Umbilical cord (tissue), 2 donors: Measurements from ENCODE around the gene PRDM11. TPM values are rescaled to one million over a fixed set of nuclear protein-coding genes. Genes with fewer than 3 reads are reported as not detected.

Experiments
- DNase-seq: peaks from one replicate; pipeline ENCODE4 v3.0.0-alpha.2; 2015; ENCODE audit warnings: low spot score
- total RNA-seq: library from RNA; depleted of rRNA; stranded (reverse); fragments of >200 nt; gene quantifications from one replicate; pipeline ENCODE4 v1.2.3, GENCODE V29; 2014; ENCODE audit warnings: low replicate concordance; ENCODE audit not compliant: insufficient read depth

PRDM11 gene
- total RNA-seq, 1 donor from 2014 or later: 14.2 TPM

- no peak for DNase-seq
Observed at GRCh38 chr11:45209000-45209879, 62.8 kb downstream of the PRDM11 start.

GRCh38 chr11:45209891-45210699, 63.7 kb downstream of the PRDM11 start:
- DNase-seq: peak; percentile 96

- DNase-seq: no peak
Observed at GRCh38 chr11:45210846-45211245, 64.4 kb downstream of the PRDM11 start.

DNA sequence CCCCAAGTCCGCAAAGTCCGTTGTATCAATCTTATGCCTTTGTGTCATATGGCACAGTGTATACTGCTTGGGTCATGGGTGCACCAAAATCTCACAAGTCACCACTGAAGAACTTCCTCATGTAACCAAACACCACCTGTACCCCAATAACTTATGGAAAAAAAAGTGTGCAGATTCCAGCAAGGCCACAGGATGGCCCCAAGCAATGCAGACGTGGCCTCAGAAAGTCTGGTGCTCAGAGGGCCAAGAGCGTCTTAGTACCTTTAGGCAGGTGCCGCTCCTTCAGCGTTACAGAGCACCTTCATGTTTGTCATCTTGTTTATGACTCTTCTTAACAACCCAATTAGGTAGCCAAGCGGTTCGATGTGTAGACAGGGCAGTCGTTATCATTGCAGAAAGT, 65.3 kb downstream of the PRDM11 start:
- DNase-seq: no peak

GRCh38 chr11:45212566-45213315, 66.3 kb downstream of the PRDM11 start:
- DNase-seq: no peak

GRCh38 chr11:45213316-45213665, 66.9 kb downstream of the PRDM11 start:
- DNase-seq: no peak

- DNase-seq: no peak
Observed at GRCh38 chr11:45213717-45214116, 67.3 kb downstream of the PRDM11 start.

GRCh38 chr11:45215098-45215865, 68.8 kb downstream of the PRDM11 start:
- DNase-seq: no peak

DNA sequence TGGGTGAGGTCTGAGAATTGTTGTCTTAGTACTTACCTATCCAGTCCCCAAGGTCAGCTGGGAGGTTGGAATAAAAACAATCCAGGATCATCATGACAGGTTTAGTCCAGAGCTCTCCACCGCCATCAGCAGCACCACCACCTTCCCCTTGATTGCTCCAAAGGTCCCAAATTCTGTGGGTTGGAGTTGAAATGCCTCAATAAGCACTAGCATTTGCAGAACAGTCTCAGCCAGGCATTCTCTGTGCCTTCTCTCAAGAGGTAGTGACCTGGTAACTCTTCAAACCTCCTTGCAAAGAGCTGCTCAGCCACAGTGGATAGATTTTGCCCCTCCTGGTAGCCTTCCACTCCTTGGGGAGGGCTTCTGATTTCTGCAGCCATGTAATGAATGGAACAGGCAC, 69.6 kb downstream of the PRDM11 start:
- DNase-seq: no peak

DNA sequence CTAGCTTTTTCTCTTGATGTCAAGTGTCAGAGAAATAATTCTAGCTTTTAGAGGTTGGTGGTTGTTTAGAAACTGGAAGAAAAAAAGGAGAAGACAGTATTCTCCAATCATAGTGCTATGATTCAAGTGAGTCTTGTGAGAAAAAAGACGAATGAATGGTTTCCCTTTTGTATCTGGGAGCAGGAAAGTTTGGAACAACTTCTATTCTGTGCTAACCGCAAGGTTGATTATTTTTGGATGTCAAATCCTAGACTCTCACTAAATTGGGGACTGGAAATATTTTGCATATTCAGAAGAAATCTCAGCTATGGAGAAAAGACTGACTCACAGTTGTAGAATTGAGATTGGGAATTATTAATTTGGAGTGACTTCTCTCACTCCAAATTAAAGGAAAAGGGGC, 70.5 kb downstream of the PRDM11 start:
- no peak for DNase-seq

- no peak for DNase-seq
Observed at GRCh38 chr11:45217991-45218390, 71.6 kb downstream of the PRDM11 start.

GRCh38 chr11:45218705-45219104, 72.3 kb downstream of the PRDM11 start:
- no peak for DNase-seq

DNA sequence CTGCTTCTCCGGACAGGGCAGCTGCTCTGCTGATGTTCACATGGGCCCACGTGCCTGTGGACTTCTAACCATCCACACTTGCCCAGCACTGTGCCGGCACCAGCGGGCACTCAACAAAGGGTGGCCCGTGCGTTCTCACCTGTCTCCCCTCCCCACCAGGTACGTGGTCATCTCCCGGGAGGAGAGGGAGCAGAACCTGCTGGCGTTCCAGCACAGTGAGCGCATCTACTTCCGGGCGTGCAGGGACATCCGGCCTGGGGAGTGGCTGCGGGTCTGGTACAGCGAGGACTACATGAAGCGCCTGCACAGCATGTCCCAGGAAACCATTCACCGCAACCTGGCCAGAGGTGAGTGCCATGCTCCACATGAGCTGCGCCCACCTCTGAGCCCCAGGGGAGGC, 73.0 kb downstream of the PRDM11 start:
- DNase-seq: no peak

DNA sequence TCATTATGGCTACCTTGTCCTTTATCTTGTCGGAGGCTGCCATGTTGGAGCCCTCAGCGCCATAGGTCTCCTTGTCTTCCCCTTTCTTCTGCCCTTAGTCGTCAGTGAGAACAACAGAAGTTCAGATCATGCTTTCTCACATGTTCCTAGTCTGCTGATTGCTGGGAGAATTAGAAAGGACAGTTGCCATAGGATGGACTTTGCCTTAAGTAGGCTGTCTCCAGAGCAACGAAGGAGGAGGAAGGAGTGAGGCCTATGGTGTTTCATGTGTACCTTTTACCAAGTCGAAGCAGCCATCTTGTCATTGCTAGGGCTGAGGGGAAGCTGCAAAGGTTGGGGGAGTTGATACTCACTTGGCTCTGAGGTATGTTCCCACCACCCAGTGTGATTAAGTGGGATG, 77.1 kb downstream of the PRDM11 start:
- DNase-seq: no peak

GRCh38 chr11:45224766-45225165, 78.3 kb downstream of the PRDM11 start:
- no peak for DNase-seq

GRCh38 chr11:45225277-45225676, 78.8 kb downstream of the PRDM11 start:
- no peak for DNase-seq

GRCh38 chr11:45225961-45226871, 79.8 kb downstream of the PRDM11 start:
- no peak for DNase-seq

- DNase-seq: no peak
Observed at GRCh38 chr11:45226901-45227300, 80.5 kb downstream of the PRDM11 start.

DNA sequence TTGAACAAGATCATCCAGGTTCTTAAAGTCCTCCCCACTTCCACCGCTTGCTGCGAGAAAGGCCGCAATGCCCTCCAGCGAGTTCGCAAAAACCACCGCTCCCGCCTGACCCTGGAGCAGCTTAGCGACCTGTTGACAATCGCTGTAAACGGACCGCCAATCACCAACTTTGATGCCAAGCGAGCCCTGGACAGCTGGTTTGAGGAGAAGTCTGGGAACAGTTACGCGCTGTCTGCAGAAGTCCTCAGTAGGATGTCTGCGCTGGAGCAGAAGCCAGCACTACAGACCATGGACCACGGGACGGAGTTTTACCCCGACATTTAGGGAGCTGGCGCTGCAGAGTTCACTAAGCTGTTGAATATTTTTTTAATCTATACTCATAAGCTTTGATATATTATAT, 81.4 kb downstream of the PRDM11 start:
- DNase-seq: no peak

GRCh38 chr11:45229401-45230020, 83.1 kb downstream of the PRDM11 start:
- DNase-seq: no peak
